HCT116 (cell line): ENCODE results near the gene WDR64. TPM values are rescaled to one million over a fixed set of nuclear protein-coding genes. Genes with fewer than 3 reads are reported as not detected.

Experiments
- ATAC-seq: fragments of 200-7000 bp; cut with Tn5 transposase; 2 replicates; pipeline ENCODE4 v1.9.1; 2020; ENCODE audit warnings: mild to moderate bottlenecking, moderate library complexity
- BruUV-seq: library from RNA; stranded (reverse); fragments of 400-500 nt; replicated peaks from 2 replicates; lab custom pipeline; 2021; lab: Mats Ljungman, UMichigan
- CTCF ChIA-PET: fragments of 300-600 bp; sonication (Branson Sonifier 250); formaldehyde crosslinking; loops from one replicate; lab custom pipeline; 2021; ENCODE audit warnings: antibody characterized with exemption; lab: Charles Lee
- POLR2A ChIA-PET: fragments of 300-600, 350-600 bp; sonication (Branson Sonifier 250); formaldehyde crosslinking; loops from one replicate; lab custom pipeline; 2021; ENCODE audit warnings: antibody characterized with exemption; lab: Charles Lee
- RAD21 ChIA-PET, 2 experiments: fragments of 300-600 bp; sonication (Branson Sonifier 250); formaldehyde crosslinking; loops; one replicate each; lab custom pipeline; 2023; ENCODE audit warnings: low total read pairs in 2 of 2; ENCODE audit not compliant: uncharacterized antibody in 2 of 2, unreplicated experiment in 2 of 2, low non-redundant PET in 1 of 2; lab: Charles Lee
- DNase-seq: peaks from one replicate; pipeline ENCODE4 v3.0.0-alpha.2; 2010; ENCODE audit warnings: low read depth, low spot score
- H2AFZ ChIP-seq: fragments of 200-600 bp; shearing (Covaris generic), sonication (generic); 2 replicates; pipeline ENCODE4 v1.6.1; 2017; ENCODE audit warnings: low read depth, mixed run types, mixed read lengths, antibody characterized with exemption, low read length; ENCODE audit not compliant: poor library complexity, severe bottlenecking
- H3K27ac ChIP-seq: 2 replicates; pipeline ENCODE4 v1.5.1; 2012; ENCODE audit warnings: low read depth, low read length
- H3K27me3 ChIP-seq: fragments of 200-600 bp; sonication (generic); 2 replicates; pipeline ENCODE4 v1.6.1; 2016; ENCODE audit warnings: mixed run types, low read length, mixed read lengths; ENCODE audit not compliant: insufficient read depth
- H3K36me3 ChIP-seq, 2 experiments: fragments of 200-500 bp in 1 of 2; fragments of 200-600 bp in 1 of 2; sonication (Bioruptor generic) in 1 of 2; sonication (generic) in 1 of 2; 2 replicates each; pipeline versions ENCODE4 v1.5.1 to v1.6.1; 2014 to 2016; ENCODE audit warnings: low read length in 2 of 2, inconsistent platforms in 1 of 2, mixed read lengths in 1 of 2, mixed run types in 1 of 2; ENCODE audit not compliant: insufficient read depth in 2 of 2, control insufficient read depth in 1 of 2
- H3K4me1 ChIP-seq, 2 experiments: fragments of 200-600 bp in 1 of 2; sonication (generic) in 1 of 2; 2 replicates each; pipeline versions ENCODE4 v1.5.1 to v1.6.1; 2012 to 2017; ENCODE audit warnings: low read length in 2 of 2, inconsistent platforms in 1 of 2, mild to moderate bottlenecking in 1 of 2, mixed read lengths in 1 of 2, mixed run types in 1 of 2, moderate library complexity in 1 of 2; ENCODE audit not compliant: insufficient read depth in 2 of 2, control insufficient read depth in 1 of 2
- H3K4me2 ChIP-seq: fragments of 200-600 bp; sonication (generic); 2 replicates; pipeline ENCODE4 v1.6.1; 2017; ENCODE audit warnings: mixed run types, low read length, mixed read lengths
- H3K4me3 ChIP-seq, 2 experiments: fragments of 200-600 bp in 1 of 2; sonication (generic) in 1 of 2; replicated peaks in 1 of 2; 2 replicates each; pipeline ENCODE4 v1.5.1; 2011 to 2016; ENCODE audit warnings: low read length in 2 of 2, control low read depth in 1 of 2, low read depth in 1 of 2, mild to moderate bottlenecking in 1 of 2, mixed read lengths in 1 of 2, mixed run types in 1 of 2
- H3K79me2 ChIP-seq: fragments of 200-600 bp; sonication (generic); 2 replicates; pipeline ENCODE4 v1.6.1; 2017; ENCODE audit warnings: mild to moderate bottlenecking, mixed run types, low read length, moderate library complexity, mixed read lengths; ENCODE audit not compliant: insufficient read depth
- H3K9ac ChIP-seq: fragments of 200-600 bp; sonication (generic); 2 replicates; pipeline ENCODE4 v1.6.1; 2016; ENCODE audit warnings: low read length, mixed read lengths
- H3K9me2 ChIP-seq: fragments of 200-600 bp; sonication (generic), shearing (Covaris generic); 2 replicates; pipeline ENCODE4 v1.6.1; 2017; ENCODE audit warnings: mixed run types, mild to moderate bottlenecking, moderate library complexity; ENCODE audit not compliant: insufficient read depth
- H3K9me3 ChIP-seq, 2 experiments: fragments of 200-500 bp in 1 of 2; fragments of 200-600 bp in 1 of 2; sonication (Bioruptor generic) in 1 of 2; sonication (generic) in 1 of 2; 2 replicates each; pipeline ENCODE4 v1.6.1; 2014 to 2017; ENCODE audit warnings: low read length in 2 of 2, mixed read lengths in 2 of 2, inconsistent platforms in 1 of 2, low read depth in 1 of 2, mild to moderate bottlenecking in 1 of 2, mixed run types in 1 of 2, moderate library complexity in 1 of 2; ENCODE audit not compliant: control insufficient read depth in 1 of 2, insufficient read depth in 1 of 2
- H4K20me1 ChIP-seq: fragments of 200-600 bp; sonication (generic), shearing (Covaris generic); 2 replicates; pipeline ENCODE4 v1.6.1; 2017; ENCODE audit warnings: mixed run types, mild to moderate bottlenecking, moderate library complexity; ENCODE audit not compliant: insufficient read depth
- CEBPB ChIP-seq: IDR thresholded peaks from 2 replicates; pipeline ENCODE4 v1.6.1; 2012; ENCODE audit warnings: low read depth
- EGR1 ChIP-seq: IDR thresholded peaks from 2 replicates; pipeline ENCODE4 v1.6.1; 2012; ENCODE audit warnings: low read depth
- FOSL1 ChIP-seq: IDR thresholded peaks from 2 replicates; pipeline ENCODE4 v1.6.1; 2012; ENCODE audit warnings: low read depth
- POLR2AphosphoS5 ChIP-seq: IDR thresholded peaks from 2 replicates; pipeline ENCODE4 v1.6.1; 2011; ENCODE audit warnings: mild to moderate bottlenecking, low read depth, low read length, moderate library complexity
- RAD21 ChIP-seq: IDR thresholded peaks from 2 replicates; pipeline ENCODE4 v1.6.1; 2012; ENCODE audit warnings: low read depth, mild to moderate bottlenecking
- SP1 ChIP-seq: IDR thresholded peaks from 2 replicates; pipeline ENCODE4 v1.6.1; 2012; ENCODE audit warnings: low read depth
- SRF ChIP-seq: IDR thresholded peaks from 2 replicates; pipeline ENCODE4 v1.6.1; 2012; ENCODE audit warnings: low read depth
- YY1 ChIP-seq: IDR thresholded peaks from 2 replicates; pipeline ENCODE4 v1.6.1; 2011; ENCODE audit warnings: low read length, low read depth, moderate library complexity, mild to moderate bottlenecking; ENCODE audit not compliant: insufficient replicate concordance; ENCODE audit errors: extremely low read depth
- intact Hi-C: fragments of 100-400 bp; cut with micrococcal nuclease; formaldehyde crosslinking; loops from 2 replicates; pipeline ENCODE4 v1.10.0; 2022
- total RNA-seq: library from RNA; stranded (reverse); gene quantifications from one replicate; pipeline ENCODE4 v1.2.1, GENCODE V29; 2021; ENCODE audit not compliant: unreplicated experiment
- TF ChIP-seq, protein P1 (sequence below): IDR thresholded peaks from 2 replicates; pipeline ENCODE4 v1.6.1; 2011; ENCODE audit warnings: mild to moderate bottlenecking, low read length, moderate library complexity; ENCODE audit not compliant: insufficient replicate concordance; ENCODE audit errors: extremely low read depth
- TF ChIP-seq, protein P2 (sequence below): IDR thresholded peaks from 2 replicates; pipeline ENCODE4 v1.6.1; 2012; ENCODE audit warnings: low read depth
- TF ChIP-seq, protein P3 (sequence below): IDR thresholded peaks from 2 replicates; pipeline ENCODE4 v1.6.1; 2012
- TF ChIP-seq, protein P4 (sequence below), 3 experiments: fragments of 200-600 bp in 1 of 3; sonication (generic) in 1 of 3; IDR thresholded peaks in 2 of 3; conservative IDR thresholded peaks in 1 of 3; 2 replicates each; pipeline ENCODE4 v1.5.1; 2012 to 2017; ENCODE audit warnings: low read depth in 2 of 3, low read length in 2 of 3, antibody characterized with exemption in 1 of 3, borderline replicate concordance in 1 of 3, control low read depth in 1 of 3, mild to moderate bottlenecking in 1 of 3, mixed read lengths in 1 of 3, mixed run types in 1 of 3, moderate library complexity in 1 of 3; ENCODE audit not compliant: insufficient read depth in 1 of 3

WDR64 gene
- total RNA-seq, 1 experiment from 2014 or later = not detected

DNA sequence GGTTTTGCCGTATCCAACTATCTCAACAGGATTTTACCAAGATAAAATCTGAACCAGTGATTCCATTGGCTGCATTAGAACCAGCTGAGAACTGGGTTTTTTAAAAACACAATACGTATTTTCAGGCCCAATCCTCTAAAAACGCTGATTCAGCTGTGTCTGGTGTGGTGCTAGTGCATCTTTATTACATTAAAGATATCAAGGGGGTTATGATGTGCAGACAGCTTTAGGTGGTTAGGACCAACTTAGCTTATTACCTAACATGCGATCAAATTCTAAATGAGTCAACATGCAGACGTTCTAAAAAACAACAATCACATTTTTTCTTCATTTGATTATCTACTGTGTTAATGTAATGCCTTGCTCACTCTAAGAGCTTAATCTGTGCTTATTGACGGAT, 163.9 kb downstream of the WDR64 start (continued):
- TF ChIP-seq, protein P1, sequence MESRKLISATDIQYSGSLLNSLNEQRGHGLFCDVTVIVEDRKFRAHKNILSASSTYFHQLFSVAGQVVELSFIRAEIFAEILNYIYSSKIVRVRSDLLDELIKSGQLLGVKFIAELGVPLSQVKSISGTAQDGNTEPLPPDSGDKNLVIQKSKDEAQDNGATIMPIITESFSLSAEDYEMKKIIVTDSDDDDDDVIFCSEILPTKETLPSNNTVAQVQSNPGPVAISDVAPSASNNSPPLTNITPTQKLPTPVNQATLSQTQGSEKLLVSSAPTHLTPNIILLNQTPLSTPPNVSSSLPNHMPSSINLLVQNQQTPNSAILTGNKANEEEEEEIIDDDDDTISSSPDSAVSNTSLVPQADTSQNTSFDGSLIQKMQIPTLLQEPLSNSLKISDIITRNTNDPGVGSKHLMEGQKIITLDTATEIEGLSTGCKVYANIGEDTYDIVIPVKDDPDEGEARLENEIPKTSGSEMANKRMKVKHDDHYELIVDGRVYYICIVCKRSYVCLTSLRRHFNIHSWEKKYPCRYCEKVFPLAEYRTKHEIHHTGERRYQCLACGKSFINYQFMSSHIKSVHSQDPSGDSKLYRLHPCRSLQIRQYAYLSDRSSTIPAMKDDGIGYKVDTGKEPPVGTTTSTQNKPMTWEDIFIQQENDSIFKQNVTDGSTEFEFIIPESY = no peak
- TF ChIP-seq, all 23 proteins: peak for 0

DNA sequence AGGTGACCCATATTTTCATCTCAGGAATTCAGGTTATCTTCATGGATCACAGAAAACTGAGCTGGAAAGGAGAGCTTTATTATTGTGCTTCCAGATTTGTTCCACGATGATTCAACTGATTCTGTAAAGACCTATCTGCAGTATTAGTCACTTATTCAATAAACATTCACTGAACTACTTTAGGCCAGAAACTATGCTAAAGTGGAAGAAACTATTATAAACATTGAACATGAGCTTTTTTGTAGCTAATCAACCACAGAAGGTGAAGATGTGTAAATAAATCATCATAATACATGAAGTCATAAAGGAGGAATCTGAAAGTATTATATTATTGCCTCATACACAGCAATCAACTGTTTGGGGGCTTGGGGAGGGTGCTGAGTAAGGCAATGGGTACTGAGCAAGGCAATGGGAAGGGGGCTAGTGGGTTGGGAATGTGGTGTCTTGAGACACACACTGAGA, 165.3 kb downstream of the WDR64 start:
- DNase-seq = no peak
- POLR2A ChIA-PET = no interaction called here
- Histone ChIP-seq H3K4me2 (no peak overlapping the region), H3K9me2 (no peaks in the 10 kb centered on the region), H2AFZ (no peak overlapping the region), H3K4me1 (no peaks in the 10 kb centered on the region), H3K79me2 (no peaks in the 10 kb centered on the region), H3K36me3 (no peaks in the 10 kb centered on the region), H3K4me3 (no peak overlapping the region), H3K9me3 (no peaks in the 10 kb centered on the region), H4K20me1 (no peaks in the 10 kb centered on the region), H3K27ac (no peak overlapping the region), H3K9ac (no peak overlapping the region), H3K27me3 (no peaks in the 10 kb centered on the region)
- no TSS peak for BruUV-seq
- RAD21 ChIA-PET = no interaction called here
- intact Hi-C loops = no loop called here
- ATAC-seq = no peak
- TF ChIP-seq RAD21 (no peak), YY1 (no peak), POLR2AphosphoS5 (no peak), SP1 (no peak), SRF (no peak), CEBPB (no peak), EGR1 (no peak), FOSL1 (no peak)
- TF ChIP-seq, protein P2, sequence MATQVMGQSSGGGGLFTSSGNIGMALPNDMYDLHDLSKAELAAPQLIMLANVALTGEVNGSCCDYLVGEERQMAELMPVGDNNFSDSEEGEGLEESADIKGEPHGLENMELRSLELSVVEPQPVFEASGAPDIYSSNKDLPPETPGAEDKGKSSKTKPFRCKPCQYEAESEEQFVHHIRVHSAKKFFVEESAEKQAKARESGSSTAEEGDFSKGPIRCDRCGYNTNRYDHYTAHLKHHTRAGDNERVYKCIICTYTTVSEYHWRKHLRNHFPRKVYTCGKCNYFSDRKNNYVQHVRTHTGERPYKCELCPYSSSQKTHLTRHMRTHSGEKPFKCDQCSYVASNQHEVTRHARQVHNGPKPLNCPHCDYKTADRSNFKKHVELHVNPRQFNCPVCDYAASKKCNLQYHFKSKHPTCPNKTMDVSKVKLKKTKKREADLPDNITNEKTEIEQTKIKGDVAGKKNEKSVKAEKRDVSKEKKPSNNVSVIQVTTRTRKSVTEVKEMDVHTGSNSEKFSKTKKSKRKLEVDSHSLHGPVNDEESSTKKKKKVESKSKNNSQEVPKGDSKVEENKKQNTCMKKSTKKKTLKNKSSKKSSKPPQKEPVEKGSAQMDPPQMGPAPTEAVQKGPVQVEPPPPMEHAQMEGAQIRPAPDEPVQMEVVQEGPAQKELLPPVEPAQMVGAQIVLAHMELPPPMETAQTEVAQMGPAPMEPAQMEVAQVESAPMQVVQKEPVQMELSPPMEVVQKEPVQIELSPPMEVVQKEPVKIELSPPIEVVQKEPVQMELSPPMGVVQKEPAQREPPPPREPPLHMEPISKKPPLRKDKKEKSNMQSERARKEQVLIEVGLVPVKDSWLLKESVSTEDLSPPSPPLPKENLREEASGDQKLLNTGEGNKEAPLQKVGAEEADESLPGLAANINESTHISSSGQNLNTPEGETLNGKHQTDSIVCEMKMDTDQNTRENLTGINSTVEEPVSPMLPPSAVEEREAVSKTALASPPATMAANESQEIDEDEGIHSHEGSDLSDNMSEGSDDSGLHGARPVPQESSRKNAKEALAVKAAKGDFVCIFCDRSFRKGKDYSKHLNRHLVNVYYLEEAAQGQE = no peak
- TF ChIP-seq, protein P3, sequence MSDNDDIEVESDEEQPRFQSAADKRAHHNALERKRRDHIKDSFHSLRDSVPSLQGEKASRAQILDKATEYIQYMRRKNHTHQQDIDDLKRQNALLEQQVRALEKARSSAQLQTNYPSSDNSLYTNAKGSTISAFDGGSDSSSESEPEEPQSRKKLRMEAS = no peak
- TF ChIP-seq, protein P4, sequence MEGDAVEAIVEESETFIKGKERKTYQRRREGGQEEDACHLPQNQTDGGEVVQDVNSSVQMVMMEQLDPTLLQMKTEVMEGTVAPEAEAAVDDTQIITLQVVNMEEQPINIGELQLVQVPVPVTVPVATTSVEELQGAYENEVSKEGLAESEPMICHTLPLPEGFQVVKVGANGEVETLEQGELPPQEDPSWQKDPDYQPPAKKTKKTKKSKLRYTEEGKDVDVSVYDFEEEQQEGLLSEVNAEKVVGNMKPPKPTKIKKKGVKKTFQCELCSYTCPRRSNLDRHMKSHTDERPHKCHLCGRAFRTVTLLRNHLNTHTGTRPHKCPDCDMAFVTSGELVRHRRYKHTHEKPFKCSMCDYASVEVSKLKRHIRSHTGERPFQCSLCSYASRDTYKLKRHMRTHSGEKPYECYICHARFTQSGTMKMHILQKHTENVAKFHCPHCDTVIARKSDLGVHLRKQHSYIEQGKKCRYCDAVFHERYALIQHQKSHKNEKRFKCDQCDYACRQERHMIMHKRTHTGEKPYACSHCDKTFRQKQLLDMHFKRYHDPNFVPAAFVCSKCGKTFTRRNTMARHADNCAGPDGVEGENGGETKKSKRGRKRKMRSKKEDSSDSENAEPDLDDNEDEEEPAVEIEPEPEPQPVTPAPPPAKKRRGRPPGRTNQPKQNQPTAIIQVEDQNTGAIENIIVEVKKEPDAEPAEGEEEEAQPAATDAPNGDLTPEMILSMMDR (IDR thresholded peaks at IDR 0.05 in 2 of 3, conservative IDR thresholded peaks at IDR 0.05 in 1 of 3; ENCODE audit: borderline replicate concordance in 1 of 3, insufficient read depth in 1 of 3, low read depth in 2 of 3, low read length in 2 of 3) = no peak
- CTCF ChIA-PET = no interaction called here
